OCI-M1 (cell line): ENCODE data around the gene OOSP1.
"Not testable (repeated sequence)": the region's sequence is repeated elsewhere in the genome, so short reads cannot be mapped to it uniquely, and the experiment has no call there.

Source experiments
- DNase-seq: peaks from one replicate; lab custom pipeline; 2025; lab: John Stamatoyannopoulos, UW

The OOSP1 gene, protein sequence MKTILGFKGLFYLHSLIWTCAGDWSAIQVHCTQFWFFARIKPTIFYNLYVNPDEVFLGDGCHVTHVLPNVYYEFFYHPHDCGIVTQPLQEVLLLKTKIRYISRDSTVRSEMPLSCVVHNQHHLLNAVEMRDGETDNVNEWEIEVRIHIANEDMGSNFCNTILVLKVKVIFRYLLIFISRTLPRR

DNA sequence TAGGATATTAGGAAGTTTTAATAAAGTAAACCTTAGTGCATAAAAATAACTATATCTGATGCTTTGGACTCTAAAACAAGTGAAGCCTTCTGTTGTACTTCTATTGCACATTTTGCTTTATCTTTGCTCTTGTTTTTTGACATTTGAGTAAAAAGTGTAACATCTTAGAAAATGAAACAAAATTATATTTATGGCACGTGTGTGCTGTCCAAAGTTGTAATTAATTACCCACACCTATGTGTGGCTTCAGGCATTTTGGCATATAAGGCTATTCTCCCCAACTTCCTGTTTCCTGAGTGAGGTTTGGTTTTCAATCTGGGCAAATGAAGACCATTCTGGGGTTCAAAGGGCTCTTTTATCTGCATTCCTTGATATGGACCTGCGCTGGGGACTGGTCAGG lies at the start of gene OOSP1:
TSS of gene OOSP1 (plus strand) at position 301 of the 400 bp plus-strand sequence. CDS start at position 324, 23 bp downstream.
- peak; percentile 23 for DNase-seq

- no peak for DNase-seq
Observed at GRCh38 chr11:59891781-59892181, 46.5 kb upstream of the OOSP1 start.

DNA sequence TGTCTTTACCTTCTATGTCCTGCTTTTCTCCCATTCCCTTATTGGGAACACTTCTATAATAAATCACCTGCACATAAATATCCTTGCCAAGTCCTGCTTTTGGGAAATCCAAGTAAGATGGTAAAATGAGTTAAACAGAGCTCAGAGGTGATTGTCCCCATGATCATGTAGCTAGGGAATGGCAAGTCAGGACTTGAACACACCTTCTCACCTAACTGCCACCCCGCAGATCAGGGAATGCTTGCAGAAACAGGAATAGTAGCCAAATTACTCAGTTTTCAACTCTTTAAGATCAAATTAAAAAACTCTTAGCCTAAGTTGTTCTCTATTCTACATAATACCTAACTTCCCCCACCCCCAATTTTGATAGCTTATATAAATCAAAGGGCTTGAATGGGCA lies 43.6 kb upstream of the OOSP1 start:
- DNase-seq = no peak

GRCh38 chr11:59898046-59898445 lies 40.2 kb upstream of the OOSP1 start:
- no peak for DNase-seq

- no peak for DNase-seq
Observed at GRCh38 chr11:59898650-59899049, 39.6 kb upstream of the OOSP1 start.

- peak; percentile 25 for DNase-seq
Observed at GRCh38 chr11:59899532-59899931, 38.7 kb upstream of the OOSP1 start.

GRCh38 chr11:59900366-59901126 lies 37.7 kb upstream of the OOSP1 start:
- no peak for DNase-seq

- no peak for DNase-seq
Observed at GRCh38 chr11:59901306-59901705, 36.9 kb upstream of the OOSP1 start.

DNA sequence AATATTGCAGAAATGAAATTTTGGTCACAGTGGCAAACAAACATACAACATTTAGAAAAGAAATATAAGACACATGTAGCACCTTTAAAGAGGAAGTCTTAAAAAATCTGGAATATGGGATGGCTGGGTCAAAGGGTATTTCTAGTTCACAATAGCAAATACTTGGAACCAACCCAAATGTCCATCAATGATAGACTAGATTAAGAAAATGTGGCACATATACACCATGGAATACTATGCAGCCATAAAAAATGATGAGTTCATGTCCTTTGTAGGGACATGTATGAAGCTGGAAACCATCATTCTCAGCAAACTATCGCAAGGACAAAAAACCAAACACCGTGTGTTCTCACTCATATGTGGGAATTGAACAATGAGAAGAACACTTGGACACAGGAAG lies 34.7 kb upstream of the OOSP1 start:
- DNase-seq = not testable (repeated sequence)

GRCh38 chr11:59918480-59918879 lies 19.8 kb upstream of the OOSP1 start:
- DNase-seq = no peak

DNA sequence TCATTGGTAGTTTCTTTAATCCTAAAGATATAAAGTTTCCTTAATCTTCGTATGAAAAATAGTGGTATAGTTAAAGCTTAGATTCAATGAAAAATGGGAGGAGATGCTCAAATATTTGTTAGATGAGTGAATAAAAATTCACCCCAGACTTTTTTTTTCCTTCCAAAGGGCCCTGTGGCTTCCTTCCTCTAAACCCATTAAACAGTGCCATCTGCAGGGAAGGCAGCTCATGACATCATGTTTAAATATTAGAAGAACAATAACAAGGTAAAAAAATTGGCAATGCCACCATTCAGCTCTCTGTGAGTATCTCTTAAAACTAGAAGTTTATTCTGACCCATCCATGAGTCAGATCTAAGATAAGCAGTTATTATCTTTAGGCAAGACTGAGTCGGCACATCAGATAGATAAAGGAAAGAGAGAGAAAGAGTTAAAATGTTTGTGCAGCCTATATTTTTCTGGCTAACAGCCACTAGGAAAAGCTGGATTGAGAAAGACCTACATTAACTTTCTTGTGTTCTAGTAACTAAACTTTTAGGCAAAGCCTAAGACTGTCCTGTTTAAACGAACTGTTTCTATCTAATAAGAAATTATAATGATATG lies 19.1 kb upstream of the OOSP1 start:
- peak; percentile 93 for DNase-seq

DNA sequence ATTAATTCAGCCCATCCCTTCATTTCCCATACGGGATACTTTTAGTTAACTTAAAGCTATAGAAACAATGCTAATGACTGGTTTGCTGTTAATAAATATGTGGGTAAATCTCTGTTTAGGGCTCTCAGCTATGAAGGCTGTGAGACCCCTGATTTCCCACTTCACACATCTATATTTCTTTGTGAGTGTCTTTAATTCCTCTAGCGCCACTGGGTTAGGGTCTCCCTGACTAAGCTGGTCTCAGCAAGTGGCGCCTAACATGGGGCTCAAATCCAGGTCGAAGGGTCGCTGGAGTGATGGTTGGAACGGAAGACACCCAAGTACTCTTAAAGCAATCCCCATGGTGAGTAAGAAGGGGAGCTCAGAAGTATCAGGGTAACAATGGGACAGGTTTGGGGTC lies 14.4 kb upstream of the OOSP1 start:
- DNase-seq = peak; percentile 31

DNA sequence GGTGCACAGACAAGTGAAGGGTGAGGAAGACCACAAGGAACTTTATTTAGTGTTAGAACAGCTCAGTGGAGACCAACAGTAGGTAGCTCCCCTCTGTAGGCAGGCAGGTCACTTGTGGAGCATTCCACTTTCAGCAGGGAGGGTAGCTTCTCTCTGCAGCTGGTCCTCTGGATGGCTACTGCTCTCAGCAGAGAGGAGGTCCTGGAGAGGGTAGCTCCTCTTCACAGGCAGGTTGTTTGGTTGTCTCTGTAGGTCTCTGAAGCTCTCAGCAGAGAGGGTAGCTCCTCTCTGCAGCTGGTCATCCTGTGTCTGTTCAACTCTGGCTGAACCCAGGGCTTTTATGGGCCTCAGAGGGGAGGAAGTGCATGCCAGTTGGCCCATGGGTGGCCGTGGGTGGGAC lies 6.5 kb upstream of the OOSP1 start:
- peak; percentile 16 for DNase-seq

DNA sequence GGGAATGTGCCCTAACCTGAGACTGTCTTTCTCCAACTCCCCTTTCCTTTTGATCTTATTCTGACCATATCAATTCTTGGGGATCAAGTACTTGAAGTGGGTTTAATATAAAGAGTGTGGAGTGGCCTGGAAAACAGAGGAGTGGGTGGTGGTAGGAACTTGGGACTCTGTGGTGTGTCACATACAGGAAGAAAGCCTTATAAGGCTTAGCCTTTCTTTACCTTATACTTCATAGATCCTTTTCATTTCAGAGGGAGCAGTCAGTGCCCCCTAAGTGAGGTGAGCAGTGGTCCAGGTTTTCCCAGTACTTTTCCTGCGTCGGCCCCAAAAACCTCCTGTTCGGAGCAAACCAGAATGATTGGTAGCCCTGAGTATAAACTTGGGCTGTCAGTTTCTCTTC lies 486 bp downstream of the OOSP1 start:
- DNase-seq = no peak

DNA sequence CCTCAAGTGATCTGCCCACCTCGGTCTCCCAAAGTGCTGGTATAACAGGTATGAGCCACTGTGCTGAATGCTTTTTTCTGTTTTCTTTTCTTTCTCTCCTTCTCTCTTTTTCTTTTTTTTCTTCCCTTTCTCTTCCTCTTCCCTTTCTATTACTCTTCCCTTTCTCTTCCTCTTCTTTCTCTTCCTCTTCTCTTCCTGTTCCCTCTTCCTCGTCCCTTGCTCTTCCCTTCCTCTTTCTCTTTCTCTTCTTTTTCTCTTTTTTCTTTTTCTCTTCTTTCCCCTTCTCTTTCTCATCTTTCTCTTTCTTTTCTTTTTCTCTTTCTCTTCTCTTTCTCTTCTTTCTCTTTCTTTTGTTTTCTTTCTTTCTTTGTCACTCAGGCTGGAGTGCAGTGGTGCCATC lies 1.2 kb downstream of the OOSP1 start:
- no peak for DNase-seq

- no peak for DNase-seq
Observed at GRCh38 chr11:59941091-59941490, 2.9 kb downstream of the OOSP1 start.

DNA sequence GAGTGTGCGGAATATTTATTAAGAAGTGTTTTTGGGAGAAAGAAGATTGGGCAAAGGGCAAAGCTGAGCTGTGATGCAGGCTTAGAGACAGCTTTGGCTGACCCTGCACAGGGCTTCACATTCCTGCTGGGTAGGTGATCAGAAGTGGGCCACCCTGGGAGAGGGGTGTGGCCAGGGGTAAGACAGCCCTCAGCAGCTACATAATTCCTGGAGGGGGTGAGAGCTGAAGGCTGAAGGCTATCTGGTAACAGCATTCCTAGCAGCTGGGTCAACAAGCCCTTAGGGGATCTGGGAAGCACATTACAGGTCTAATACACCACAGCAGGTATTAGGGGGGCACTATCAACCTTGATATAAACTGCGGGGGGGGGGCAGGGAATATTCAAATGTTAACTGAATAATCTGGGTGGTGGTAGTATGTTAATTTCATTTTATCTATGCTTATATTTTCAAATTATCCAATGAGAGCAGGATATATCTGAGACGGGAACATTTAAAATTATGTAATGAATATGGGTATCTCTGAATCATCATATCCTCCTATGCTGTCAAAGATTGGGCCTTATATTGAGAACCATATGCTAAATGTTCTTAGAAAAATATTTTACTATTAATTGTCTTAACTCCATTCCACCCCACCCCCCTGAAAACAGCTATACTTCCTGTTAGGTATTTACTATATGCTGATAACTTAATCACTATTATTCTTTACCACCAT lies 5.9 kb downstream of the OOSP1 start:
- no peak for DNase-seq

DNA sequence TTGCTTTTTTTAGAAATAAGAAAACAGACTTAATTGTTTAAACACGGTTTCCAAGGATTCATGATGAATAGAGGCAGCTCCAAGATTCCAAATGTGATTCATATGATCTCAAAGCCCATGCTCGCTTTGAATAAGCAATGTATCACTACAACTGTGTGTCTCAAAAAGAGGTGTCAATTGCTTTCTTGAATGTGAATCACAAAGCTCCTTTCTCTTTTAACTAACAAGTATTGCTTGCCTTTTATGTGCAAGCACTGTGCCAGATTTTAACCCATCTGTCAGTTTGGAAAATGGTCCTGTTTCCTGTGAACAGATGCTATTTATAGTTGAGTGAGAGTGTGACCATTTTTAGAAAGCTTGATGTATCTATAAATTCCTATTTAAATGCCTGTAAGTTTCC lies 6.5 kb downstream of the OOSP1 start:
- DNase-seq = no peak

- DNase-seq = peak; percentile 82
Observed at GRCh38 chr11:59953463-59954218, 15.4 kb downstream of the OOSP1 start.

DNA sequence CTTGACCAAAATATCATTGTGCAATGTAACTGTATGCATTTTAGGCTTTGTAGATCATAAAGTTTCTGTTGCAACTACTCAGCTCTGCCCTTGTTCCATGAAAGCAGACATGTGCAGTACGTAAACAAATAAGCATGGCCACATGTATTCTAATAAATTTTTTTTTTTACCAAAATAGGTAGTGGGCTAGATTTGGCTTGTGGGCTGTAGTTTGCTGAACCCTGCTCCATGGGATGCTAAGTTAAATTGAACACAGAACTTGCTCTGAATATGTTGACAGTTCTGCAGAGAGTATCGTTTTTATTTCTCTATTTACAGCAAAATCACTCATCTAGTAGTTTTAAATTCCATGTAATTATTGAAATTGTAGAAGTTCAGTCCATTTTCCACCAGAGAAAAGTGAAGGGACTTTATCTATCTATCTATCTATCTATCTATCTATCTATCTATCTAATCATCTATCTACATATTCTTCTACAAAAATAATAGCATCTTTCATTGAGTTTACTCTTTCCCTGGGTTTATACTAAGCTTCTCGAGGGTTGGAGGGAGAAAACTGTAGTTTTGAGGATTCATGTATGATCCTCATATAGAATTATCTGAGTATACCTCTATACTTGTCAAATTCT lies 16.1 kb downstream of the OOSP1 start:
- DNase-seq = no peak

GRCh38 chr11:59957094-59957493 lies 18.9 kb downstream of the OOSP1 start:
- DNase-seq = no peak
